ENCODE measurements around the gene PDE6C. TPM values are rescaled to one million over a fixed set of nuclear protein-coding genes. Genes with fewer than 3 reads are reported as not detected.

The PDE6C gene
- total RNA-seq, 6 donors from 2014 or later, result not detected

GRCh38 chr10:93601146-93601773 lies 11.1 kb upstream of the PDE6C start, which contains the start of gene RBP4:
Gene RBP4, minus strand, starts transcription at chr10:93601235. Its CDS starts 207 bp downstream, at chr10:93601028.
- TF ChIP-seq POLR2AphosphoS5 (IDR thresholded peaks at IDR 0.05), result no peak
- TF ChIP-seq POLR2A (IDR thresholded peaks at IDR 0.05), result no peak
- no peak for TF ChIP-seq CTCF (IDR thresholded peaks at IDR 0.05)
- TF ChIP-seq EP300 (IDR thresholded peaks at IDR 0.05), result no peak
- peaks cover 0 to 18% (median 6%) of the 10 kb centered on the region in 4 donors for H3K27me3 ChIP-seq
- WGBS, 2 donors, result 14 to 18% methylated on average over 7 to 8 of the region's 63 CpGs
- H3K4me3 ChIP-seq, result peak within 1 kb of the TSS in 3 of 4 donors; percentile 37 to 47 (median 45)
- H3K4me1 ChIP-seq, result peaks cover 12 to 16% (median 15%) of the 10 kb centered on the region in 4 donors
- H3K9me3 ChIP-seq, result no peaks in the 10 kb centered on the region
- no peak within 1 kb of the TSS for H3K27ac ChIP-seq
- DNase-seq (peak in 1 of 2 donors; percentile 86), ATAC-seq (ENCODE audit: low FRiP score in 2 of 2) (peak in 1 of 2 donors; percentile 57)
- no peaks in the 10 kb centered on the region for H3K36me3 ChIP-seq

GRCh38 chr10:93601774-93602162 lies 10.6 kb upstream of the PDE6C start:
- Histone ChIP-seq H3K4me1 (peaks cover 12 to 16% (median 15%) of the 10 kb centered on the region in 4 donors), H3K4me3 (peak overlapping the region in 2 of 4 donors; percentile 45 to 47), H3K27ac (no peak overlapping the region), H3K27me3 (peaks cover 0 to 18% (median 6%) of the 10 kb centered on the region in 4 donors), H3K9me3 (no peaks in the 10 kb centered on the region), H3K36me3 (no peaks in the 10 kb centered on the region)
- no peak for TF ChIP-seq POLR2AphosphoS5 (IDR thresholded peaks at IDR 0.05)
- no peak for TF ChIP-seq CTCF (IDR thresholded peaks at IDR 0.05)
- TF ChIP-seq EP300 (IDR thresholded peaks at IDR 0.05), result no peak
- TF ChIP-seq POLR2A (IDR thresholded peaks at IDR 0.05), result no peak
- whole genome bisulfite sequencing, 2 donors, result 6 to 12% methylated on average over 7 of the region's 7 CpGs
- DNase-seq (no peak), ATAC-seq (ENCODE audit: low FRiP score in 2 of 2) (no peak)

GRCh38 chr10:93603023-93603422 lies 9.3 kb upstream of the PDE6C start:
- ATAC-seq (ENCODE audit: low FRiP score in 2 of 2) (no peak), DNase-seq (no peak)
- peaks cover 12 to 16% (median 15%) of the 10 kb centered on the region in 4 donors for H3K4me1 ChIP-seq
- H3K36me3 ChIP-seq, result no peaks in the 10 kb centered on the region
- peaks cover 0 to 18% (median 6%) of the 10 kb centered on the region in 4 donors for H3K27me3 ChIP-seq
- no peak overlapping the region for H3K4me3 ChIP-seq
- no peak for TF ChIP-seq CTCF (IDR thresholded peaks at IDR 0.05)
- no peak for TF ChIP-seq EP300 (IDR thresholded peaks at IDR 0.05)
- TF ChIP-seq POLR2A (IDR thresholded peaks at IDR 0.05), result no peak
- no peak for TF ChIP-seq POLR2AphosphoS5 (IDR thresholded peaks at IDR 0.05)
- H3K27ac ChIP-seq, result no peak overlapping the region
- 90 to 94% methylated on average over 2 of the region's 2 CpGs for WGBS, 2 donors
- H3K9me3 ChIP-seq, result no peaks in the 10 kb centered on the region

GRCh38 chr10:93604146-93604545 lies 8.2 kb upstream of the PDE6C start:
- no peak for TF ChIP-seq POLR2A (IDR thresholded peaks at IDR 0.05)
- no peak for TF ChIP-seq EP300 (IDR thresholded peaks at IDR 0.05)
- TF ChIP-seq POLR2AphosphoS5 (IDR thresholded peaks at IDR 0.05), result no peak
- no peak for TF ChIP-seq CTCF (IDR thresholded peaks at IDR 0.05)

GRCh38 chr10:93608421-93608820 lies 3.9 kb upstream of the PDE6C start:
- Histone ChIP-seq H3K4me3 (no peak overlapping the region), H3K9me3 (no peaks in the 10 kb centered on the region), H3K27ac (no peak overlapping the region), H3K4me1 (no peaks in the 10 kb centered on the region), H3K27me3 (no peaks in the 10 kb centered on the region), H3K36me3 (no peaks in the 10 kb centered on the region)
- 88 to 92% methylated on average over 3 of the region's 3 CpGs for WGBS, 2 donors
- DNase-seq (no peak), ATAC-seq (ENCODE audit: low FRiP score in 2 of 2) (no peak)
- TF ChIP-seq POLR2AphosphoS5 (IDR thresholded peaks at IDR 0.05) (no peak), CTCF (IDR thresholded peaks at IDR 0.05) (no peak), POLR2A (IDR thresholded peaks at IDR 0.05) (no peak), EP300 (IDR thresholded peaks at IDR 0.05) (no peak)

More at GRCh38 chr10:93604146-93604545, 8.2 kb upstream of the PDE6C start:
- Histone ChIP-seq H3K27me3 (peaks cover 0 to 18% (median 6%) of the 10 kb centered on the region in 4 donors), H3K9me3 (no peaks in the 10 kb centered on the region), H3K4me3 (no peak overlapping the region), H3K4me1 (peaks cover 12 to 16% (median 15%) of the 10 kb centered on the region in 4 donors), H3K27ac (no peak overlapping the region), H3K36me3 (no peaks in the 10 kb centered on the region)
- DNase-seq (no peak), ATAC-seq (ENCODE audit: low FRiP score in 2 of 2) (no peak)
- 40 to 41% methylated on average over 2 of the region's 2 CpGs for WGBS, 2 donors
